ENCODE data around the gene POPDC3. TPM values are rescaled to one million over a fixed set of nuclear protein-coding genes. Genes with fewer than 3 reads are reported as not detected.

The POPDC3 gene
- total RNA-seq, 4 donors from 2014 or later = not detected

DNA sequence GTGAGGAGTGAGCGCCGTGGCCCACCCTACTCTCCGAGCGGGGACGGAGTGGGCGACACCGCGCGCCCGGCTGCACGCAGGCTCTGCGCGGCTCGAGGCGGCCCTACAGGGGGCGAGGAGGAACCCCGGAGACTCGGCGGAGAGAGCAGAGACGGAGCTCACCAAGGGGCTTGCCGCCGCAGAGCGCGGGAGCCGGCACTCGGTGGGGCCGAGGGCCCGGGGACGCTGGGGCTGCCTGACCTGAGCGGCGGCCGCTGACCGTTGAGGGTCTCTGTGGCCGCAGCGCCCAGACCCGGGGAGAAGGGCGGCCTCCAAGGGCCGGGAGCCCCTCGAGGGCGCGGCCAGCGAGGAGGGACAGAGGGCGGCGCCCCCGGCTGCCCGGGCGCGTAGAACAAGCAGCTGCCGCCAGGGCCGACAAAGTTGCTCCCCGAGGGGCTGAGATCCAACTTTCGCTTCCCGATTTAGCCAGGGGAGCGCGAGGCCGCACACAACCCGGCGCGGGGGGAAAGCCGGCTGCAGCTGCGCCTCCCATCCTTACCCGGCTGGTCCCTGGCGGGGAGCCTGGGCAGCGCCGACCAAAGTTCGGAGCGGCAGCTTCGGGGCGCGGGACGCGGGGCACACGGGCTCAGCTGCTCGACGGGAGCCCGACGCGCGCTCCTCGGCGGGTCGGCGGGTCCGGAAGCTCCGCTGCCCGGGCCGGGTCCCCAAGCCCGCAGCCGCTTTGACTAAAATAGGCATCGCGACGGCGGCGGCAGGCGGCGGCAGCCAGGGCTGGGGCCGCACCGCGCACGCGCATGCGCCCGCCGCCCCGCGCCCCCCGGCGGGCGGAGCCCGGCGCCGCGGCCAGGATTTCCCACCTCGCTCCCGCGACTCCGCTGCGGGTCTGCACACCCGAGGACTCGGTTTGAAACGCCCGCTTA is 43.1 kb downstream of the POPDC3 start:
- peak; percentile 23 to 87 for DNase-seq (ENCODE audit: low spot score in 2 of 2)
- peak overlapping the region; percentile 49 for H3K4me3 ChIP-seq (ENCODE audit: low read depth, poor library complexity, severe bottlenecking)
- WGBS, 2 donors = 0 to 2% methylated on average over 40 to 53 of the region's 122 CpGs
- TF ChIP-seq CTCF (IDR thresholded peaks at IDR 0.05) (no peak), POLR2A (IDR thresholded peaks at IDR 0.05) (no peak)
- intact Hi-C loops (cut with DNase I; ENCODE audit: low total_unique reads) = no loop called here

DNA sequence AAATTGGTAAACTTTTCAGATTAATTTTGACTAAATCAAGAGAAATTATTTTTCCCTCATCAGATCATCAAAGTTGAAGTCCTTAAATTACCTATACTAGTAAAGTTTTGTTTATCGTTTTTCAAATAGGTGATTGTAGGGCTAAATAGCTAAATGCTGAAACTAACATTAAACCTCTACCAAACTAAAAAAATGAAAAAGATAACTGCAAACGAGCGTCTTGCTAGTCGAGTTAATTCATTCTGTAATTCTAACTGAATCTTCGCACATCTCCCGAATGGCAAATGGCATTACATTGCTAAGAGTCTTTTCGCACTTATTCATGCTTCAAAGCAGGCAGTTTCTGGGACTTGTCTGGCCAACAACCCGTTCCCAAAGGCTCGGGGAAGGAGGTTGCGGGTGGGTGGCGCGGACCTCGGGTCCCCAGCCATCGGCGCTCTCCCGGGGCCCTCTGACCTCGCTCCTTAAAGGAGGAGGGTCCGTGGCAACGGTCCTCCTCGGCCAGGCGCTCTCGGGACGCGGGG is 43.8 kb downstream of the POPDC3 start:
- TF ChIP-seq POLR2A (IDR thresholded peaks at IDR 0.05) = no peak
- TF ChIP-seq CTCF (IDR thresholded peaks at IDR 0.05) = no peak
- intact Hi-C loops (cut with DNase I; ENCODE audit: low total_unique reads) = no loop called here
- peak overlapping the region; percentile 49 for H3K4me3 ChIP-seq (ENCODE audit: low read depth, poor library complexity, severe bottlenecking)
- no peak for DNase-seq (ENCODE audit: low spot score in 2 of 2)
- 24 to 27% methylated on average over 15 to 16 of the region's 24 CpGs for WGBS, 2 donors

DNA sequence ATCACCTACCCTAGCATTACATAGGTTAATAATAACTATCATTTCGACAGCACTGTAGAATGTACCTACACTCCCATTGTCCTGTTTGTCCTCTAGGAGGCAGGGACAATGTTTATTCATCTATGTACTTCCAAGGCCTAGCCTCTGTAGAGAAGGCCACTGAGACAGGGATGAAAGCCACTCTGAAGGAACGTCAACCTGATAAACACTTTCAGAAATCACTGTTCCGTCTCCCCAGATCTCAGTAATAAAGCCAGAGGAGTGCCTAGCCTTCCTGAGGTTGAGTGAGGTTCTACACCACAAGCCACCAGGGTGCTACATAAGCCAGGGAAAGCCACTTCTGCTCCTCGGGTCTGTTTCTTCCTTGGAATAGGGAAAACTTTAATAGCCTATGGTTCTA is 44.8 kb downstream of the POPDC3 start:
- no peak for DNase-seq (ENCODE audit: low spot score in 2 of 2)
- H3K4me3 ChIP-seq (ENCODE audit: low read depth, poor library complexity, severe bottlenecking) = no peak overlapping the region
- intact Hi-C loops (cut with DNase I; ENCODE audit: low total_unique reads) = no loop called here
- no peak for TF ChIP-seq CTCF (IDR thresholded peaks at IDR 0.05)
- no peak for TF ChIP-seq POLR2A (IDR thresholded peaks at IDR 0.05)
- 74 to 86% methylated on average over 4 of the region's 4 CpGs for WGBS, 2 donors

DNA sequence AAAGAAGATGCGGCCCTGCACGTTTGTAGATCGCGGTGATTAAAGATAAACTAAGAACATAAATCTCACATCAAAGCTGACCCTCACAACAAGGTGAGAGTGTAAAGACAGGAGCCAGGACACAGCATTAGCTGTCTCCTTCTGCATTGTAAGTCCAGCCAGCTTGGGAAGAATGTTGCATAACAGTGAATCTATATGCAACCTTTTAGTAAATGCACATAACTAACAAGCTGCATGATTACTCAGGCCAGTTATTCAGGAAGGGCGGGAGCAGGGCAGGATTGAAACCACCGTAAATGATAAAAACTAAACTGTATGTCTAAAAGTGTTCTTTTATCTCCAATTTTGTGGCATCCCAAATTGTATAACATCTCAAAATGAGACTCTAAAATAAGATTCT is 57.1 kb downstream of the POPDC3 start:
- 70 to 72% methylated on average over 6 of the region's 6 CpGs for WGBS, 2 donors
- intact Hi-C loops (cut with DNase I; ENCODE audit: low total_unique reads) = no loop called here

GRCh38 chr6:105121981-105122380 is 57.8 kb downstream of the POPDC3 start:
- TF ChIP-seq POLR2A (IDR thresholded peaks at IDR 0.05) (no peak), CTCF (IDR thresholded peaks at IDR 0.05) (no peak)
- H3K4me3 ChIP-seq (ENCODE audit: low read depth, poor library complexity, severe bottlenecking) = no peak overlapping the region
- DNase-seq (ENCODE audit: low spot score in 2 of 2) = no peak
- intact Hi-C loops (cut with DNase I; ENCODE audit: low total_unique reads) = no loop called here
- 61 to 68% methylated on average over 3 of the region's 3 CpGs for WGBS, 2 donors

More for the DNA sequence above, 57.1 kb downstream of the POPDC3 start:
- TF ChIP-seq POLR2A (IDR thresholded peaks at IDR 0.05) (no peak), CTCF (IDR thresholded peaks at IDR 0.05) (no peak)
- no peak for DNase-seq (ENCODE audit: low spot score in 2 of 2)
- no peak overlapping the region for H3K4me3 ChIP-seq (ENCODE audit: low read depth, poor library complexity, severe bottlenecking)

All from lower leg skin (tissue), 4 donors.